K562 (cell line): ENCODE measurements around the gene DLAT. TPM values are rescaled to one million over a fixed set of nuclear protein-coding genes. Genes with fewer than 3 reads are reported as not detected.

Experiments
- ATAC-seq: fragments of 200-7000 bp; cut with Tn5 transposase; 3 replicates; pipeline ENCODE4 v1.9.1; 2020; ENCODE audit warnings: moderate library complexity
- BruUV-seq: library from RNA; stranded (reverse); fragments of 400-500 nt; replicated peaks from 2 replicates; lab custom pipeline; 2021; lab: Mats Ljungman, UMichigan
- CTCF ChIA-PET: fragments of 300-600 bp; formaldehyde crosslinking; extraction: SDS; loops from one replicate; lab custom pipeline; 2021; ENCODE audit warnings: low intra/inter-chr PET ratio; lab: Yijun Ruan, JAX
- POLR2A ChIA-PET: fragments of 300-600, 350-650 bp; sonication (Branson Sonifier 250); formaldehyde crosslinking; extraction: SDS; loops from one replicate; lab custom pipeline; 2021; ENCODE audit warnings: antibody characterized with exemption, inconsistent platforms; lab: Yijun Ruan, JAX
- DNase-seq, 4 experiments: peaks; one replicate each; pipeline versions ENCODE4 v3.0.0 to v3.0.0-alpha.2; 2011 to 2018; ENCODE audit warnings: low spot score in 3 of 4, mixed read lengths in 3 of 4; ENCODE audit errors: extremely low read depth in 1 of 4
- FAIRE-seq: peaks from 2 replicates; lab custom pipeline; 2011; peaks lifted over from hg19 to GRCh38; lab: Jason Lieb, UNC
- H2AFZ ChIP-seq: 2 replicates; pipeline ENCODE4 v1.6.0; 2011; ENCODE audit warnings: low read depth, low read length, control low read depth, inconsistent platforms
- H3K27ac ChIP-seq: fragments of 200-600 bp; 3 replicates; pipeline ENCODE4 v1.8.0; 2011; ENCODE audit warnings: low read depth, mild to moderate bottlenecking, control low read depth, inconsistent platforms, low read length, moderate library complexity, mixed read lengths; ENCODE audit errors: extremely low read depth
- H3K27me3 ChIP-seq, 2 experiments: fragments of 300-600 bp in 1 of 2; 2 replicates in 1 of 2; 3 replicates in 1 of 2; pipeline versions ENCODE4 v1.6.0 to v1.8.0; 2011; ENCODE audit warnings: inconsistent platforms in 2 of 2, low read length in 2 of 2, mild to moderate bottlenecking in 1 of 2, mixed read lengths in 1 of 2, moderate library complexity in 1 of 2; ENCODE audit not compliant: control insufficient read depth in 2 of 2, insufficient read depth in 2 of 2
- H3K36me3 ChIP-seq: fragments of 300-600 bp; 3 replicates; pipeline ENCODE4 v1.8.0; 2011; ENCODE audit warnings: mild to moderate bottlenecking, low read length, inconsistent platforms; ENCODE audit not compliant: control insufficient read depth, insufficient read depth
- H3K4me1 ChIP-seq, 2 experiments: fragments of 200-600 bp in 1 of 2; replicated peaks in 1 of 2; 2 replicates in 1 of 2; 3 replicates in 1 of 2; pipeline versions ENCODE4 v1.5.1 to v1.8.0; 2011; ENCODE audit warnings: inconsistent platforms in 2 of 2, low read length in 2 of 2, mild to moderate bottlenecking in 1 of 2, mixed read lengths in 1 of 2, moderate library complexity in 1 of 2; ENCODE audit not compliant: control insufficient read depth in 2 of 2, insufficient read depth in 2 of 2
- H3K4me2 ChIP-seq: 2 replicates; pipeline ENCODE4 v1.6.1; 2011; ENCODE audit warnings: low read length, control low read depth, inconsistent platforms, mixed read lengths; ENCODE audit not compliant: insufficient read depth
- H3K4me3 ChIP-seq: fragments of 200-600 bp; sonication (generic), shearing (Covaris generic); 2 replicates; pipeline ENCODE4 v1.5.1; 2016; ENCODE audit warnings: control low read depth, inconsistent platforms
- H3K79me2 ChIP-seq: fragments of 200-600 bp; 3 replicates; pipeline ENCODE4 v1.8.0; 2011; ENCODE audit warnings: low read length, inconsistent platforms; ENCODE audit not compliant: control insufficient read depth, insufficient read depth
- H3K9ac ChIP-seq, 2 experiments: 2 replicates each; pipeline versions ENCODE4 v1.6.0 to v1.6.1; 2011; ENCODE audit warnings: low read depth in 2 of 2, low read length in 2 of 2, control low read depth in 1 of 2, inconsistent platforms in 1 of 2, mild to moderate bottlenecking in 1 of 2, mixed read lengths in 1 of 2; ENCODE audit not compliant: insufficient read depth in 1 of 2
- H3K9me1 ChIP-seq: one replicate; pipeline ENCODE4 v1.6.0; 2011; ENCODE audit warnings: inconsistent platforms, mild to moderate bottlenecking, low read length, moderate library complexity; ENCODE audit not compliant: control insufficient read depth, insufficient read depth
- H3K9me3 ChIP-seq: replicated peaks from 2 replicates; pipeline ENCODE4 v1.5.1; 2011; ENCODE audit warnings: low read depth, low read length, inconsistent platforms; ENCODE audit not compliant: control insufficient read depth, insufficient read depth
- H4K20me1 ChIP-seq: replicated peaks from 2 replicates; pipeline ENCODE4 v1.6.1; 2011; ENCODE audit warnings: low read length, inconsistent platforms, mixed read lengths; ENCODE audit not compliant: control insufficient read depth, insufficient read depth
- OTX1 ChIP-seq: fragments of 450-650 bp; formaldehyde crosslinking; IDR thresholded peaks from 2 replicates; pipeline ENCODE4 v1.4.0; 2022; ENCODE audit warnings: mild to moderate bottlenecking
- ZBTB17 ChIP-seq: fragments of 450-650 bp; formaldehyde crosslinking; IDR thresholded peaks from 2 replicates; pipeline ENCODE4 v1.4.0; 2020; ENCODE audit warnings: mild to moderate bottlenecking
- ZNF121 ChIP-seq: sonication (generic); formaldehyde crosslinking; conservative IDR thresholded peaks from 2 replicates; pipeline ENCODE4 v1.8.0; 2022; ENCODE audit warnings: missing genetic modification reagents
- WGBS: fragments of 100-300 bp; shearing (Covaris generic); methylation state at CpG from one replicate; pipeline ENCODE4 v1.1.6; 2016; ENCODE audit warnings: low coverage, mixed read lengths; ENCODE audit not compliant: insufficient coverage; ENCODE audit errors: missing lambda C conversion rate; 5-methylcytosine and 5-hydroxymethylcytosine counted together
- in situ Hi-C: fragments of 300-500 bp; cut with MboI; formaldehyde crosslinking; loops from 4 replicates; pipeline ENCODE4 v1.15.0; 2018; ENCODE audit warnings: inconsistent platforms, mixed read lengths
- intact Hi-C: fragments of 100-400 bp; cut with micrococcal nuclease; formaldehyde crosslinking; loops from 2 replicates; pipeline ENCODE4 v1.14.2; 2022
- polyA plus RNA-seq, 8 experiments: library from polyadenylated mRNA; depleted of rRNA in 4 of 8; stranded (reverse) in 5 of 8; unstranded in 3 of 8; fragments of >200 nt; fragmentation: Nextera tagmentation in 2 of 8; fragmentation: Illumina TruSeq in 1 of 8; extraction: Ambion mirVana in 2 of 8; extraction: Trizol in 1 of 8; gene quantifications; 2 replicates each; pipeline versions ENCODE4 v1.2.1 to v1.2.3, GENCODE V29; 2011 to 2014; ENCODE audit warnings: inconsistent platforms in 1 of 8, missing spikeins in 1 of 8
- total RNA-seq, 7 experiments: library from RNA; depleted of rRNA in 6 of 7; stranded (reverse); fragments of >200 nt in 6 of 7; fragmentation: Illumina TruSeq in 2 of 7; extraction: Trizol in 2 of 7; gene quantifications; 2 replicates each; pipeline versions ENCODE4 v1.2.1 to v1.2.3, GENCODE V29; 2011 to 2021; ENCODE audit warnings: low replicate concordance in 1 of 7
- TF ChIP-seq, protein P1 (sequence below): fragments of 250-450 bp; sonication (Bioruptor Pico); IDR thresholded peaks from 2 replicates; pipeline ENCODE4 v1.9.0; 2021; ENCODE audit warnings: mild to moderate bottlenecking
- TF ChIP-seq, protein P2 (sequence below): fragments of 450-650 bp; IDR thresholded peaks from 2 replicates; pipeline ENCODE4 v1.6.1; 2016; ENCODE audit warnings: mild to moderate bottlenecking

Gene DLAT
- total and polyA plus RNA-seq, 9 of the 15 experiments (the other 6 are each of a cell fraction or from before 2014, with no cell fraction given), result 41.7 to 152 (median 105) TPM

DNA sequence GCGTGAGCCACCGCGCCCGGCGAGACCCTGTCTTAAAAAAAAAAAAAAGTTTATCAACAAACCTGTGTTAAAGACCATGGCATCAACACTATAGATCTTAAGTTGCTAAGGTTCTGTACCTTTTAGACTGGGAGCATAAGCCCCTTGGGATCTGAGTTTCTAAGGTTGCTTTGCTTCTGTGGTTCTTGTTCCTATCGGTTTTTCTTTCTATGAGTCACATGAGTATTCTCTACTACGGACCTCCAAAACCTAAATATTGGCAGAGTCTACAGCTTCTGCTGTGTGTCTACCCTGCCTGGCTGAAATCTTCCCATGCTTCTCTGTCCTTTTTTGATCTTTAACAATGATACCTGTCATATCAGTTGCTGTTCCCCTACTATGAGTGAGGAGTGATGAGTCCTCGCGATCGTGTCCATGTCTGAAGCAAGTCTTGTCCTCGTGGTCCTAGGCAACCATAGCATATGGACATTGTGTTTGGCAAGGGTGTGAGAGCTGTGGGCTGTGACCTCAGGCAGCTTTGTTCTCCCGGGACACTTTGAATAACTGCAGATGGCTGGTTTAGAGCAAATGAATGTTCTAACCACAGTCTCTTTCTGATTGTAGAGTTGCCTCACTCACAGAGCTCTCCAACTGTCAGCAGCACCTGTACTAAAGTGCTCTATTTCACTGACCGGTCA is 9.0 kb upstream of the DLAT start:
- Histone ChIP-seq H3K9ac (peak overlapping the region in 1 of 2 experiments; percentile 67; a peak in 1 of 4 replicates), H2AFZ (peak overlapping the region; percentile 32; the same call in 1 of the 2 replicates), H3K9me1 (no peaks in the 10 kb centered on the region), H3K4me3 (no peak overlapping the region), H3K79me2 (no peaks in the 10 kb centered on the region), H3K27me3 (no peaks in the 10 kb centered on the region), H4K20me1 (no peaks in the 10 kb centered on the region), H3K4me1 (no peaks in the 10 kb centered on the region; a peak in 1 of 5 replicates), H3K4me2 (no peak overlapping the region), H3K36me3 (peaks cover 15% of the 10 kb centered on the region; the same call in 2 of the 3 replicates), H3K27ac (no peak overlapping the region), H3K9me3 (no peaks in the 10 kb centered on the region)
- intact Hi-C loops (no loop called here), in situ Hi-C loops (no loop called here)
- ChIA-PET POLR2A (interaction anchor here (1.0 kb wide), 1 partner anchor 51 kb away, joined by 4 read pairs; no protein-coding TSS in a partner anchor), CTCF (no interaction called here)
- ATAC-seq (peak; percentile 48), DNase-seq (no peak), FAIRE-seq (peak; percentile 44)
- WGBS, result 50% methylated on average over 12 of the region's 13 CpGs
- no peak for TF ChIP-seq ZBTB17 (CRISPR knock-in tag)
- TF ChIP-seq OTX1 (CRISPR knock-in tag), result no peak
- TF ChIP-seq, protein P1, sequence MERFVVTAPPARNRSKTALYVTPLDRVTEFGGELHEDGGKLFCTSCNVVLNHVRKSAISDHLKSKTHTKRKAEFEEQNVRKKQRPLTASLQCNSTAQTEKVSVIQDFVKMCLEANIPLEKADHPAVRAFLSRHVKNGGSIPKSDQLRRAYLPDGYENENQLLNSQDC (CRISPR knock-in tag), result no peak
- TF ChIP-seq ZNF121 (CRISPR knock-in tag), result no peak
- TF ChIP-seq, protein P2, sequence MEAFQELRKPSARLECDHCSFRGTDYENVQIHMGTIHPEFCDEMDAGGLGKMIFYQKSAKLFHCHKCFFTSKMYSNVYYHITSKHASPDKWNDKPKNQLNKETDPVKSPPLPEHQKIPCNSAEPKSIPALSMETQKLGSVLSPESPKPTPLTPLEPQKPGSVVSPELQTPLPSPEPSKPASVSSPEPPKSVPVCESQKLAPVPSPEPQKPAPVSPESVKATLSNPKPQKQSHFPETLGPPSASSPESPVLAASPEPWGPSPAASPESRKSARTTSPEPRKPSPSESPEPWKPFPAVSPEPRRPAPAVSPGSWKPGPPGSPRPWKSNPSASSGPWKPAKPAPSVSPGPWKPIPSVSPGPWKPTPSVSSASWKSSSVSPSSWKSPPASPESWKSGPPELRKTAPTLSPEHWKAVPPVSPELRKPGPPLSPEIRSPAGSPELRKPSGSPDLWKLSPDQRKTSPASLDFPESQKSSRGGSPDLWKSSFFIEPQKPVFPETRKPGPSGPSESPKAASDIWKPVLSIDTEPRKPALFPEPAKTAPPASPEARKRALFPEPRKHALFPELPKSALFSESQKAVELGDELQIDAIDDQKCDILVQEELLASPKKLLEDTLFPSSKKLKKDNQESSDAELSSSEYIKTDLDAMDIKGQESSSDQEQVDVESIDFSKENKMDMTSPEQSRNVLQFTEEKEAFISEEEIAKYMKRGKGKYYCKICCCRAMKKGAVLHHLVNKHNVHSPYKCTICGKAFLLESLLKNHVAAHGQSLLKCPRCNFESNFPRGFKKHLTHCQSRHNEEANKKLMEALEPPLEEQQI, result no peak
- BruUV-seq, result no TSS peak
